ENCODE results near the gene LRRC31. TPM values are rescaled to one million over a fixed set of nuclear protein-coding genes. Genes with fewer than 3 reads are reported as not detected.

Gene LRRC31
- total RNA-seq, 2 donors from 2014 or later: not detected

DNA sequence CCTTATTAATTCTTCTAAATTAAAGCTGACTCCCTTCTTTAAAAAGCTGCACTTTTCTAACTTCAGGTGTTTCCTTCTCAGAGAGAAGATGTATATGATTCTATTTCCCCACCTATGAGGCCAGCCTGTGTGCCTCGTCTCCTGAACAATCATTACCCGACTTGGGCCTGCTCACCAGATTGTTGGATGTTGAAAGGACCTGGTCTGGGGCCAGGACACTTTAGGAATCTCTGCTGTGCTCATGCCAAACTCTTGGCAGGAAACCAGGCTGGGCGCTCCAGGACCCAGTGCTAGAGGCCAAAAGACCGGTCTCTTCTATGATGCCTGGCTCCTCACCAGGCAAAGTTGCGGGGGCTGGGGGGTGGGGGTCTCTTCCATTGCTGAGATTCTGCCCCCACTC lies 16.9 kb upstream of the LRRC31 start:
- peaks cover 0 to 7% of the 10 kb centered on the region in 2 donors for H3K4me1 ChIP-seq
- H3K4me3 ChIP-seq: no peak overlapping the region
- TF ChIP-seq, protein P1, sequence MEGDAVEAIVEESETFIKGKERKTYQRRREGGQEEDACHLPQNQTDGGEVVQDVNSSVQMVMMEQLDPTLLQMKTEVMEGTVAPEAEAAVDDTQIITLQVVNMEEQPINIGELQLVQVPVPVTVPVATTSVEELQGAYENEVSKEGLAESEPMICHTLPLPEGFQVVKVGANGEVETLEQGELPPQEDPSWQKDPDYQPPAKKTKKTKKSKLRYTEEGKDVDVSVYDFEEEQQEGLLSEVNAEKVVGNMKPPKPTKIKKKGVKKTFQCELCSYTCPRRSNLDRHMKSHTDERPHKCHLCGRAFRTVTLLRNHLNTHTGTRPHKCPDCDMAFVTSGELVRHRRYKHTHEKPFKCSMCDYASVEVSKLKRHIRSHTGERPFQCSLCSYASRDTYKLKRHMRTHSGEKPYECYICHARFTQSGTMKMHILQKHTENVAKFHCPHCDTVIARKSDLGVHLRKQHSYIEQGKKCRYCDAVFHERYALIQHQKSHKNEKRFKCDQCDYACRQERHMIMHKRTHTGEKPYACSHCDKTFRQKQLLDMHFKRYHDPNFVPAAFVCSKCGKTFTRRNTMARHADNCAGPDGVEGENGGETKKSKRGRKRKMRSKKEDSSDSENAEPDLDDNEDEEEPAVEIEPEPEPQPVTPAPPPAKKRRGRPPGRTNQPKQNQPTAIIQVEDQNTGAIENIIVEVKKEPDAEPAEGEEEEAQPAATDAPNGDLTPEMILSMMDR (IDR thresholded peaks at IDR 0.05): no peak
- DNase-seq (ENCODE audit: low spot score): peak; percentile 75
- H3K27ac ChIP-seq: no peak overlapping the region
- no peaks in the 10 kb centered on the region for H3K36me3 ChIP-seq
- no peaks in the 10 kb centered on the region for H3K9me3 ChIP-seq
- no peaks in the 10 kb centered on the region for H3K27me3 ChIP-seq

DNA sequence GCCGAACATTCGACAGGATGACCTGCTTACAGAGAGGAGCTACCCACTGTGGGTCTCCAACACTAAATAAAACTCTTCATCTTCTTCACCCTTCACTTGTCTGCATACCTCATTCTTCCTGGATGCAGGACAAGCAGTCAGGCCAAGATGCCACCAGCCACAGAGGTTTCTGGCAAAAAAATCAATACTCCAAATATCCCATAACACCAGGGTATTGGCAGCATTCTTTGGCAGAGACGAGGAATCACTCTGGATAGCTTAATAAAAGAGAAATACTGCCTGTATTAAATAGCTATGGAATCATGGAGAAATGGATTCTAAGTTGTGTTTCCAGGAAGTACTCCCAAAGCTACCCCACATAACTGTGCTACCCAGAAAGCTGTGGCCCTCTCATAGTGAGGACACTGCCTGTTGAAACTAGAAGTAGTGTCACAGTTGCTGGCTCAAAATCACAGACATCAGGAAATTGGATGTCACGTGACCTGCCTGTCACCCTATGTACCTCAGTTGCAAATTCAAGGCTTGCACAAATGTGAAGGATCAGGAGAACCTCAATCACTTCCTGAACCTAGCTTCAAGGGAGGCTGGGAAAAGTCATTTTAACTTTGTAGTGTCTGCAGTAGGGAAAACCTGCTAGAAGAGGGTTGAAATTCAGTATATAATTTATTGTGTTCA lies 11.0 kb upstream of the LRRC31 start:
- no peak for DNase-seq (ENCODE audit: low spot score)
- no peaks in the 10 kb centered on the region for H3K9me3 ChIP-seq
- TF ChIP-seq, protein P1 (IDR thresholded peaks at IDR 0.05): no peak
- no peaks in the 10 kb centered on the region for H3K4me1 ChIP-seq
- H3K4me3 ChIP-seq: no peak overlapping the region
- no peak overlapping the region for H3K27ac ChIP-seq
- no peaks in the 10 kb centered on the region for H3K36me3 ChIP-seq
- no peaks in the 10 kb centered on the region for H3K27me3 ChIP-seq

DNA sequence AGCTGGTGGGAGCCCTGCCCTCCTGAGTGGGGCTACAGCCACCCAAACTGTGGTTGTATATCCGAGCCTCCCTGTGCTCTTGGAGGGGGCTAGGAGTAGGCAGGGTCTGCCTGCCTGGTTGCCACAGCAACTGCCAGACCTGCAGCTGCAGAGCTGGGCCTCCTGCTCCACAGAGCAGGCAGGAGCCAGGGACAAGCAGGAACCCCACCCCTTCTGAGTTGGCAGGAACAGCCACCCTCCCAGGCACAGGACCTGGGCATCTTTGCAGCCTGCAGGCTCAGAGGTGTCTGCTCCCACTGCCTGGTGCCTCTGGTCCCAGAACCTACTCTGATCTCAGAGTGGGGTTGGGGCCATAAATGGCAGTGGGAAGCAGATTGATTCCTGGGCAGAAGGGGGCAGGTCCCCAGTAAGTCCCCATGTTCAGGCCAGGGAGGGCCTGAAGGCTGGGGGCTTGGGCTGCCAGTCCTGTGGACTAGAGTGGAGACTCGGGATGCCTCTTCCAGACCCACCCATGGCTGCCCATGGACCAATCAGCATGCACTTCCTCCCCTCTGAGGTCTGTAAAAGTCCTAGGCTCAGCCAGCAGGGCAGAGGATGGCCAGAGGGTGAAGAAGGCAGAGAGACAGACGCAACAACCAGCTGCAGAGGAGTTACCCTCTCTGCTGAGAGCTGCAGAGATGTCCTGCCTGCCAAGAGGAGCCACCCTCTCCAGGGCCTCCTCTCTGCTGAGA lies 10.3 kb upstream of the LRRC31 start:
- Histone ChIP-seq H3K4me3 (no peak overlapping the region), H3K9me3 (no peaks in the 10 kb centered on the region), H3K27me3 (no peaks in the 10 kb centered on the region), H3K4me1 (no peaks in the 10 kb centered on the region), H3K27ac (no peak overlapping the region), H3K36me3 (no peaks in the 10 kb centered on the region)
- TF ChIP-seq, protein P1 (IDR thresholded peaks at IDR 0.05): no peak
- no peak for DNase-seq (ENCODE audit: low spot score)

DNA sequence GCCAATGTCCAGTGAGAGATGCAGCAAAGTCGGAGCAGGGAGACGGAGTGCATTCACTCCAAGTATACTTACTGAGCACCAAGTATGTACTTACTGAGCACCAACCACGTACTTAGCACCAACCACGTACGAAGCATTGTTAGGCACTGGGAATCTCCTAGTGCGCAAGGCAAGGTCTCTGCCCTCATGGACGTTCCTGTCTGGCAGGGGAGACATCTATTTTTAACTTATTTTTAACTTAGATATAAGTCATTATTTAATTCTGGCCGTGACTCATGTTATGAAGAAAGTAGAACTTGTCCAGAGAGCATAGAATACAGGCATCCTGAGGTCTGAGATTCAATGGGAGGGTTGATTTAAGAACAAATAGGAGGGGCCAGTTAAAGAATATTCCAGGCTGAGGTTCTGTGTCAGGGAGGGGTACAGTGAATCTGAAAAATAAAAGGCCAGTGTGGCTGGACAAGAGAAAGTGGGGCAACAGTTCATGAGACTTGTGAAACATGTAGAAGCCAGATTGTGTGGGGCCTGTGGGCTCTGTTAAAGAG lies 9.3 kb upstream of the LRRC31 start:
- TF ChIP-seq, protein P1 (IDR thresholded peaks at IDR 0.05): no peak

DNA sequence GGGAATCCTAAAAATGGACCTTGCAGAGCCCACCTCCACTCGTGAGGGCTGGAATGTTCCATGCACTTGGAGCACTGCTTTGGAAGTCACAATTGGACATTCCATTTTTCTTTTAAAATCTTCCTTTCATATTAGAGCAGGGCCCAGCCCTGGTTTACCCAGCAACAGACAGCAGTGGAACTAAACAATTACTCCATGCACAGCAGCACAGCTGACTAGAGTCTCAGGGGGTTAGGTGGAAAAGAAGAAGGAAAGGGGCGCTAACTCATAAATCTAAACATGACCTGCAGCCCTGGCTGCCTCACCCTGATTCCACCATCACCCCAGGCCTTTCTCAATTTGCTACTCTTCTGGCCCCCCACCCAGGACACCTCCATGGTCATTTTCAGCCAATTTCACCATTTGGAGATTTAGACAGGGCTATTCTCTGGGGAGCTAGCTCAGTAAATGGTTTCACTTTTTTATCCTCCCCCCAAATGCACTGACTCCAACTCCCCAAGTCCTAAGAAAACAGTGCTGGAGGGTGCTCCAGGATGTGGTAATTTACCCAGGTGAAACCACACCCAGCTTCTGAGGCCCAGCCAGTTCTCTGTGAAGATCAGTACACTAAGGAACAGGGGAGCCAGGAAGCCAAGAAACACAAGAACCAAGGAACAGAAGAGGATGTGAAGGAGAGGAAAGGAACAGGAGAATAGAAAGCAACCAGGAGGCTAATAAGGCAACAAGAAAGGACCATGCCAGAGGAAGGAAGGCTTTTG lies 1.6 kb upstream of the LRRC31 start:
- Histone ChIP-seq H3K36me3 (no peaks in the 10 kb centered on the region), H3K9me3 (no peaks in the 10 kb centered on the region), H3K27me3 (no peaks in the 10 kb centered on the region), H3K4me1 (no peaks in the 10 kb centered on the region), H3K4me3 (no peak overlapping the region), H3K27ac (no peak overlapping the region)
- TF ChIP-seq, protein P1 (IDR thresholded peaks at IDR 0.05): no peak
- DNase-seq (ENCODE audit: low spot score): no peak

More for the DNA sequence above, 9.3 kb upstream of the LRRC31 start:
- no peaks in the 10 kb centered on the region for H3K36me3 ChIP-seq
- no peak for DNase-seq (ENCODE audit: low spot score)
- H3K27ac ChIP-seq: no peak overlapping the region
- no peaks in the 10 kb centered on the region for H3K9me3 ChIP-seq
- H3K4me1 ChIP-seq: no peaks in the 10 kb centered on the region
- H3K4me3 ChIP-seq: no peak overlapping the region
- H3K27me3 ChIP-seq: no peaks in the 10 kb centered on the region

Data from right atrium auricular region (tissue), 2 donors.